Stimulated activated CD8-positive, alpha-beta memory T cell treated with anti-CD3 and anti-CD28 coated beads, Interleukin-12 subunit alpha, Interleukin-12 subunit beta, amount 100 ng/mL, for 1 hour (primary cell): Measurements from ENCODE around the gene LSM14A.
A peak's percentile ranks its signal among the peaks of the same experiment; 100 is the strongest.
"Not testable (repeated sequence)": the region's sequence is repeated elsewhere in the genome, so short reads cannot be mapped to it uniquely, and the experiment has no call there.

ENCODE experiments used
- DNase-seq: peaks from one replicate; pipeline ENCODE4 v3.0.0-alpha.2; 2020; ENCODE audit warnings: low read depth

The LSM14A gene

DNA sequence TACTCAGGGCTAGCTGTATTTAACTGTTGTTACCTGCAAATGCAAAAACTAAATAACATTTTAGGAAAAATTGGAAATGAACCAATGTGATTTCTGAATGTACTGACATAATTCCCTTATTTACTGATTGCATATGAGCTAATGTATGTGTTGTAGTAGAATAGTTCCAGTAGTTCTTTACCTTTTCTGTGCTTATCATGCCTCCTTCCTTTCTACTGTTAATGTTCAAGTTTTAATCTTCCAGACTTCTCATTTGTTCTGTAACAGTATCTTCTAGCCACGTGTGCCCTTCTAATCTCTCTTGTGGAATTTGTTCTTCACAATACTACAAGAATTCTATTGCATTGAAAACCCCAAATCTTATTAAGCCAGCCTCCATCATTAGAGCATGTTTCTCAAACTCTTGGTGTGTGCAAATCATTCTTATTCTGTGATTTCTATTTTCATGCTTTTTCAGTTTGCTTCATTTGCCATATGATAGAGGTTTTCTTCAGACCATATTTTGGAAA is 17.7 kb downstream of the LSM14A start:
- DNase-seq, result no peak

DNA sequence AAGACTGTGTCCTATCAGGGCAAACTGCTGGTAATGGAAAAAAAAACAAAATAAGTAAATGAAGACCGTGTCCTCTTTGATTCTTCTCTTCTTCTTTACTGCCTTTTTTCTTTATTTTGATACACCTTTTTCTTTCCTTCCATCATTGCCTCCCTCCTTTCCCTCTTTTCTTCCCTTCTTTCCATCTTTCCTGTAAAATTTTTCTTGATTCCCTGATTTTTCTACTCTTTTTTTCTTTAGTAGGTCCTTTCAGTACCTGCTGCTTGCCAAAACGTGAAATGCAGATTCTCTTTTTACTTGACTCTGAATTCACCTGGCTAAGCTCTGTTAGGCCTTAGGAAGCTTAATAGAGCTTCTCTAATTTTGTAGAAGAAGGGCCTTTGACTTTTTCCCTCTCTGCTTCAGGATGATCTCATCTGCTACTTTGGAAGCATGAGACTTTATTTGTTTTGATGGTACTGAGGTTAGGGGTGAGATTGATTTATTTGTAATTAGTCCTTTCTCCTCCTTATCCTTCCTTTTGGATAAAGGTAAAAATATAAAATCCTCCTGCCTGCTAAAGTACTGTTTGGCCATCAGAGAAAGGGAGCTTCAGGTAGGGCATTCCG is 19.2 kb downstream of the LSM14A start:
- no peak for DNase-seq

DNA sequence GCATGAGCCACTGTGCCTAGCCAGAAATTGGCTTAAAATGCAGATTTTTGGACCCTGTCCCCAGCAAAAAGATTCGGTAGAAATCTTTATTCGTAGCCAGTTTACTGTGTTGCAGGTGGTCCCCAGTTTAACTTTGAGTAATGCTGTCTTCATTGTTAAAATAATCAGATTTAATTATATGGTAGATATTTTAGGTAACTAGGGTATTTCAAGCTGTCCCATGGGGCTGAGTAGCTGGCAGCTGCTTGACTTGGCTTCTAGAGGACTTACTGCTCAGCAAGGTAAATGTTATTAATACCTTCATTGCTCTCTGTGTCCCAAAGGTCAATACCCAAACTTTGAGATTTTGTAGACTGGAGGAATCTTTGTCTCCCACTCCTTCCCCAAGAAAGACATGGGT is 21.1 kb downstream of the LSM14A start:
- no peak for DNase-seq

DNA sequence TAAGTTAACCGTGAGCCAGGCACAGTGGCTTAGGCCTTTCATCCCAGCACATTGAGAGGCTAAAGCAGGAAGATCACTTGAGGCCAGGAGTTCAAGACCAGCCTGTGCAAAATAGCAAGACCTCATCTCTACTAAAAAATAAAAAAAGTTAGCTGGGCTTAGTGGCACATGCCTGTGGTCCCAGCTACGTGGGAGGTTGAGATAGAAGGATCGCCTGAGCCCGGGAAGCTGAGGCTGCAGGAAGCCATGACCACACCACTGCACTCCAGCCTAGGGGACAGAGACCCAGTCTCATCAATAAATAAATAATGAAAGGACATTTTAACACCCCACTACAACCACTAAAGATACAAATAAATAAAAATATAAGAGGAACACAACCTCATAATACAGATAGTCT is 21.6 kb downstream of the LSM14A start:
- DNase-seq, result no peak

GRCh38 chr19:34201133-34201532 is 28.8 kb downstream of the LSM14A start:
- DNase-seq, result no peak

- DNase-seq, result not testable (repeated sequence)
Measured at GRCh38 chr19:34205324-34205723, 33.0 kb downstream of the LSM14A start.

- no peak for DNase-seq
Measured at GRCh38 chr19:34208291-34208884, 36.1 kb downstream of the LSM14A start.

DNA sequence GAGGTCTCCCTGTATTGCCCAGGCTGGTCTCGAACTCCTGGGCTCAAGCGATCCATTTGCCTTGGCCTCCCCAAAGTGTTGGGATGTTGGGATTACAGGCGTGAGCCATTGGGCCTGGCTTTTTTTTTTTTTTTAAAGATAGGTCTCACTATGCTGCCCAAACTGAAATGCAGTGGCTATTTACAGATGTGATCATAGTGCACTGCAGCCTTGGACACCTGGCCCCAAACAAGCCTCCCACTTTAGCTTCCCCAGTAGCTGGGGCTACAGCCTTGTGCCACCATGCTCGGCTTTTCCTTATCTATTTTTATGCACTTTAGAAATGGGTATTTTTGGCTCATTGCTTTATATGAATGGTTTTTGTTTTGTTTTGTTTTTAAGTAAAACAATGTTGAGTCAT is 37.4 kb downstream of the LSM14A start:
- DNase-seq, result no peak

GRCh38 chr19:34213283-34213682 is 41.0 kb downstream of the LSM14A start:
- DNase-seq, result no peak

- DNase-seq, result no peak
Measured at GRCh38 chr19:34214040-34214439, 41.7 kb downstream of the LSM14A start.

- DNase-seq, result no peak
Measured at GRCh38 chr19:34215006-34215665, 42.8 kb downstream of the LSM14A start.

DNA sequence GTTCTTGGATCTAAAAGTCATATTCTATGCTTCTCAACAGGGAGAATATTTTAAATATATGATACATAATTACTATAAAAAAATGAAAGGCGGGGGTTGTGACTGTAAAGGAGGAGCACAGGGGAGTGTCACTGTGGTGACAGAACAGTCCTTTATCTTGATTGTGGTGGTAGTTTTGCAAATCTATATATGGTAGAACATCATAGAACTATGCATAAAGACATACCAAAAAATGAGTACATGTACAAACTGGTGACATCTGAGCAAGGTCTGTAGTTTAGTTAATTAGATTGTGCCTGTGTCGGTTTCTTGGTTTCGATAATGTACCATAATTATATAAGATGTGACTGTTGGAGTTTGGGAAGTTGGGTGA is 43.3 kb downstream of the LSM14A start:
- no peak for DNase-seq

- not testable (repeated sequence) for DNase-seq
Measured at GRCh38 chr19:34216745-34217219, 44.5 kb downstream of the LSM14A start.

DNA sequence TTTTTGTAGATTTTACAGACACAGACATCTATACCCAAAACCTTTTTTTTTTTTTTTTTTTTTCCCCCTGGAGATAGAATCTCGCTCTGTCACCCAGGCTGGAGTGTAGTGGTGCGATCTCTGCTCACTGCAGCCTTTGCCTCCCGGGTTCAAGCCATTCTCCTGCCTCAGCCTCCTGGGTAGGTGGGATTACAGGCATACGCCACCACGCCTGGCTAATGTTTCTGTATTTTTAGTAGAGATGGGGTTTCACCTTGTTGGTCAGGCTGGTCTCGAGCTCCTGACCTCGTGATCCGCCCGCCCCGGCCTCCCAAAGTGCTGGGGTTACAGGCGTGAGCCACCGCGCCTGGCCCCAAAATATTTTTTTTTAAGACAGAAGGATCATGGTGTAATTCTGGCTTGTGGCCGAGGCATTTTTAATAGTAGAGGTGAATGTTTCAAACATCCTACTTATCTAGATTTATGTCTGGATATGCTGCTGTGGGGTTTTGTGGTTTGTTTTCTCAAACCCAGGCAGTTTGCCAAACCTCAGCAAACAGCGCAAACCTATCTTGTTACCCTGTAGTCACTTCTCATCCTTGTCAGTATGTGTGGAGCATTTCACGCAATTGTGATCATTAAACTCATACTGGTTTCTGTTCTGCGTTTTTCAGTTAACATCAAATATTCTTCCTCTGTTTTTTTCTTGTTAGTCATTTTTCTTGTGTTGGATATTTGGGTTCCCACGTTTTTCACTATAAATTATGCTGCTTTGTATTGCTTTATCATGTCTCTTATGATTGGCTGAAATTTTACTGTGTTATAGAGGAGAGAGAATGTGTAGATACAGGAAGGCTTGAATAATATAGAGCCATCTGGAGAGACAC is 45.9 kb downstream of the LSM14A start:
- peak; percentile 53 for DNase-seq

DNA sequence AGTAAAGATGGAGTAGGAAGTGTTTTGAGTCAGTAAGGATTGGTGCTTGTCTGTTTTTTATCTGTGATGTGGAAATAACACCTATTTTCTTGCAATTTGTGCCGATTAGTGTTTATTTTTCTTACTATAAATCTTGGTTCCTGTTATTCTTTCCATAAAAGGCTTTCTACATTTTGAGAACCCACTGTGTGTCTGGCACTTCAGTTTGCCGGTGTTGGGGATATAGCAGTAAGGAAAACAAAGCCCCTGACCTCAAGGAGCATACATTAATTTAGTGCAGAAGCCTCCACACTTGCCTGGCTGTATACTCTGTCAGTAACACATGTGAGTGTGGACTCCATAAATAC is 46.5 kb downstream of the LSM14A start:
- DNase-seq, result no peak

DNA sequence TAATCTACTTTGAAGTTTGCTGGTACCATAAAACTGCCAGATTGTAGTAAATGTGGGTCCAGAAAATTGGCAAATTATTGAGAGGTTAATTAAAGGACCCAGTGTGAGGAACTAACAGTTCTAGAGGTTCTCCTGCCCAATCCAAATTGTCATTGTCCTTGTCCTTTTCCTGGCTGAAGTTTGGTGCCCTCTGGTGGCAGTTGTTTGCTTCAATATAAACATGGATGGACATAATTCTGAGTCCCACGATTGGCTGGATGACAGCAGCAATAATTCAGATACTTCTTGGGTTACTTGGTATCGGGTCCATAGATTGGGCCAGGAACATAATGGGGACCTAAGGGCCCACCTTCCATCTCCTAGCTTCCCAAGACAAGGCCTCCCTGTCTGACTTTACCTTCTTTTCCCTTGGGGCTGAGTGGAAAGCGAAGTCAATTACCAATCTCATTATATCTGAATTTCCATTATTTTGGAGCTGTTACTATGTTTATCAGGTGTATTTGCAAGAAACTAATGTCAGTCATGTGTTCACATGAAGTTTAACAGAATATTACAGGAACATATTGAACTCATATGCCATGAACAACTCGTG is 48.3 kb downstream of the LSM14A start:
- peak; percentile 49 for DNase-seq

- DNase-seq, result no peak
Measured at GRCh38 chr19:34222386-34222785, 50.1 kb downstream of the LSM14A start.

DNA sequence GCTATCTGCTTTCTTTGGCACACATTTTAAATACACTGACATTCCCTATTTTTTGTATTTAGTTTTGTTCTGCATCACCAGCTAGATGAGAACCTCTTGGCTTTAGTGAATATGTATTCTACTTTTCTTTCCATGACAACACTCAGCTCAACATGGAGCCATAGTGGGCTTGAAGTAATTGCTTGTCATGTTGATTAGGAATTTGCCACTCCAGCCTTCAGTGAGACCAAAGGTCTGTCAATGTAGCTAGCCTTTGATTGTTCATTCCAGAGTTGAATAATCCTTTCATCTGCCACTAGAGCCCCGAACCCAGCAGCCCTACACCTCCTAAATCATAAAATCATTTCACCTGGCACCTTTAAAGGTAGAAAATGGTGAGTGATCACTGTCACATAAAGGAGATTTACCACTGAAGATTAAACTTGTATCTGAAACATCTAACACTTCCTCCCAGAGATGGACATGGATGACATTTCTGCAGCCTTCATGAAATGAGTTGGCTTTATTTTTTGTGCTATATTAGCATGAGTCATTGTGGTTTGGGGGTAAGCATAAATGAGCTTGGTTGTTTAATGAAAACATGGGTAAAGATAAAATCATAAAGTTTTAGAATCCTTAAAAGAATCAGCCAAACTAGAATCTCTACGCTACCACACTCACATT is 52.8 kb downstream of the LSM14A start:
- no peak for DNase-seq

- DNase-seq, result no peak
Measured at GRCh38 chr19:34225659-34226015, 53.3 kb downstream of the LSM14A start.

DNA sequence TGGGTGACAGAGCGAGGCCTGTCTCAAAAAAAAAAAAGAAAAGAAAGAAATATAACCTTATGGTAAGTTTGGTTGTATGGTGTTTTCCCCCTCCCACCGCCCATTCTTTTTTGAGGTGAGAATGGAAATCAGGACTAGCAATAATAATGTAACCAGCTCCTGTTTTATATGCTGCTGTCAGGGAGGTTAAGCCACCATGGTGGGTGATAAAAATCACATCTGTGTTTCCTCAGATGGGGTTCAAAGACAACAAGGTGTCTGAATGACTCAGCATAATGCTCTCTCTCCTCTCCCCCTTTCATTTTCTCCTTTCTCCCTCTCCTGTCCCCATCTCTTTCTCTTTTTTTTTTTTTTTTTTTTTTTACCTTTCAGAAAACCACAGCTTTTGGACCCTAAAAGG is 53.7 kb downstream of the LSM14A start:
- DNase-seq, result no peak

DNA sequence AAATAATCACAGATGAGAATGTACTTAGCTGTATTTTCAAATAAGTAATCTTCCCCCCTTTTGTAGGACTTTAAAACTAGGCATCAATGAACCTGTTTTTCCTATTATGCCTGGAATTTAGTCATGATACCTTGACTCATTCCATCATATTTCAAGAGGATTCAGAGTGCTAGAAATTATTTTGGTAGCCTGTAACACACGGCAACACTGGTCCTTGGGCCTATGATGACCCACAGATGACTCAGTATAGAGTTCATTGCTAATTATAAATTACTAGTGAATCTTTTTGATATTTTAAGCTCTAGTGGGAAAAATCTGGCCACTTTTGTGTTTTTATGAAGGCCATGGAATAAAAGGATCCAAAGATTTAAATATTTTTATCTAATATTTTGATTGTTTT is 56.0 kb downstream of the LSM14A start:
- no peak for DNase-seq

GRCh38 chr19:34228762-34229161 is 56.5 kb downstream of the LSM14A start:
- DNase-seq, result no peak
